Measurements from ENCODE around the gene SNX9. TPM values are rescaled to one million over a fixed set of nuclear protein-coding genes. Genes with fewer than 3 reads are reported as not detected.
"Not testable (repeated sequence)": the region's sequence is repeated elsewhere in the genome, so short reads cannot be mapped to it uniquely, and the experiment has no call there.

The SNX9 gene
- total RNA-seq, 1 experiment from 2014 or later, result 27.4 TPM

DNA sequence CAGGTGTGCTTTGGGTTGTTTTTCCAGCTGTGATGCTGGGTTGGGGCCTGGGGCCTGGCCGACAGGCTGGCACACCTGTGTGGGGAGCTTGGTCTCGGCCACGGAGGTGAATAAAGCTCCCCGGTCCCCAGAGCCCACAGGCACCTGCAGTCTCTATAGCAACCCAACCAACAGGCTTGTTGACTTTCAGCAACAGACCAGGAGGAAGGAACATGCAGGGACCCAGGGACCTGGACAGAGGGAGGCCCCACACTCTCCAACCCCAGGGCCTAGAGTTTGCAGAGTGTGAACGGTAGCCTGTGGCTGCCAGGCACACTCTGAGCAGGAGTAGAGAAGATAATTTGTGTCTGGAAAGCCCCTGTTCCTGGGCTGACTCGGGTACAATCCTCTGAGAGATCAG is 144.0 kb downstream of the SNX9 start:
- Mint-ChIP-seq H3K36me3 (ENCODE audit: insufficient read depth, unreplicated experiment) (no peaks in the 10 kb centered on the region), H3K27me3 (ENCODE audit: insufficient read depth, unreplicated experiment) (no peaks in the 10 kb centered on the region), H3K27ac (ENCODE audit: unreplicated experiment) (no peak overlapping the region), H3K4me3 (ENCODE audit: unreplicated experiment) (no peak overlapping the region), H3K9me3 (ENCODE audit: unreplicated experiment) (no peaks in the 10 kb centered on the region), H3K4me1 (ENCODE audit: low read depth, unreplicated experiment) (no peaks in the 10 kb centered on the region)
- Histone ChIP-seq H3K36me3 (ENCODE audit: control insufficient read depth, insufficient read depth, low read length) (no peaks in the 10 kb centered on the region), H3K4me3 (ENCODE audit: low read depth, low read length) (no peak overlapping the region), H3K4me1 (no peaks in the 10 kb centered on the region), H3K27me3 (replicated peaks; ENCODE audit: control insufficient read depth, insufficient read depth, low read length) (no peaks in the 10 kb centered on the region), H3K9me3 (no peaks in the 10 kb centered on the region)
- intact Hi-C loops (cut with micrococcal nuclease; ENCODE audit: unreplicated experiment), result no loop called here
- no peak for DNase-seq
- TF ChIP-seq, protein P1, sequence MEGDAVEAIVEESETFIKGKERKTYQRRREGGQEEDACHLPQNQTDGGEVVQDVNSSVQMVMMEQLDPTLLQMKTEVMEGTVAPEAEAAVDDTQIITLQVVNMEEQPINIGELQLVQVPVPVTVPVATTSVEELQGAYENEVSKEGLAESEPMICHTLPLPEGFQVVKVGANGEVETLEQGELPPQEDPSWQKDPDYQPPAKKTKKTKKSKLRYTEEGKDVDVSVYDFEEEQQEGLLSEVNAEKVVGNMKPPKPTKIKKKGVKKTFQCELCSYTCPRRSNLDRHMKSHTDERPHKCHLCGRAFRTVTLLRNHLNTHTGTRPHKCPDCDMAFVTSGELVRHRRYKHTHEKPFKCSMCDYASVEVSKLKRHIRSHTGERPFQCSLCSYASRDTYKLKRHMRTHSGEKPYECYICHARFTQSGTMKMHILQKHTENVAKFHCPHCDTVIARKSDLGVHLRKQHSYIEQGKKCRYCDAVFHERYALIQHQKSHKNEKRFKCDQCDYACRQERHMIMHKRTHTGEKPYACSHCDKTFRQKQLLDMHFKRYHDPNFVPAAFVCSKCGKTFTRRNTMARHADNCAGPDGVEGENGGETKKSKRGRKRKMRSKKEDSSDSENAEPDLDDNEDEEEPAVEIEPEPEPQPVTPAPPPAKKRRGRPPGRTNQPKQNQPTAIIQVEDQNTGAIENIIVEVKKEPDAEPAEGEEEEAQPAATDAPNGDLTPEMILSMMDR (IDR thresholded peaks at IDR 0.05; ENCODE audit: insufficient read depth in 1 of 2, low read depth in 1 of 2, low read length in 1 of 2, severe bottlenecking in 1 of 2, unreplicated experiment in 1 of 2), result no peak
- BruUV-seq (replicated peaks), result no TSS peak
- POLR2A ChIA-PET, result no interaction called here
- CTCF ChIA-PET, result no interaction called here

DNA sequence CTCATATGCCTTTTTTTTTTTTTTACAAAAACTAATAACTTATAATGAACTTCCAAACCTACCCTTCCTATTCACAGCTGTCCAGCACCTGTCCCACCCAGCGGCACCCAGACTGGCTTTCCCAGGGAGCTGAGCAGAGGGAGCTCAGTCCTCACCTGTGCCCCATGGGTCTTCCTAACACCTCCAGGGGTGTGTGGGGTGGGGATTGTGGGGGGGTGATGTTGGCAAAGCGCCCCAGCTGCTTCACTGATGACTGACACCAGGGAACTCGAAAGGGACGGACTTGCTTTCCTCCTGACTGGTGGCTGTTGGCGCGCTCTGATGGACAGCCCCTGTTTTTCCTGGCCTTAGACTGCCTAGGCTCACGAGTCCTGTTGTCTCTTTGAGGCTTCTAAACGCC is 144.4 kb downstream of the SNX9 start:
- intact Hi-C loops (cut with micrococcal nuclease; ENCODE audit: unreplicated experiment), result no loop called here

DNA sequence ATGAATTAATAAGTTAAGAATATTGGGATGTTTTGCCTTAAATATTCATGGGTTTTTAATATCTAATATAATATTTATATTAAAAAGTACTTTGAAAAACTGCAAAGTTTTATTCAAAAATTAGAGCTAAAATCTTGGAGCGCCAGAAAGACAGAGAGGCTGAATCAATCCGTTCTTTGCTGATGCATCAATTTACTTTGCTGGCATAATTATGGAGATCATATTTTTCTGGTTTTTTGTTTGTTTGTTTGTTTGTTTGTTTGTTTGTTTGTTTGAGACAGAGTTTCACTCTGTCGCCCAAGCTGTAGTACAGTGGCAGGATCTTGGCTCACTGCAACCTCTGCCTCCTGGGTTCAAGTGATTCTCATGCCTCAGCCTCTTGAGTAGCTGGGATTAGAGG is 149.1 kb downstream of the SNX9 start:
- BruUV-seq (replicated peaks); H3K4me1 ChIP-seq; H3K9me3 Mint-ChIP-seq (ENCODE audit: unreplicated experiment); H3K36me3 ChIP-seq (ENCODE audit: control insufficient read depth, insufficient read depth, low read length); H3K36me3 Mint-ChIP-seq (ENCODE audit: insufficient read depth, unreplicated experiment); DNase-seq; H3K4me3 Mint-ChIP-seq (ENCODE audit: unreplicated experiment); H3K27ac Mint-ChIP-seq (ENCODE audit: unreplicated experiment); H3K27me3 ChIP-seq (replicated peaks; ENCODE audit: control insufficient read depth, insufficient read depth, low read length); CTCF ChIA-PET; intact Hi-C loops (cut with micrococcal nuclease; ENCODE audit: unreplicated experiment); H3K27me3 Mint-ChIP-seq (ENCODE audit: insufficient read depth, unreplicated experiment); POLR2A ChIA-PET; H3K4me3 ChIP-seq (ENCODE audit: low read depth, low read length); H3K9me3 ChIP-seq: not testable (repeated sequence)
- H3K4me1 Mint-ChIP-seq (ENCODE audit: low read depth, unreplicated experiment), result peaks cover 12% of the 10 kb centered on the region

More for the DNA sequence above, 144.4 kb downstream of the SNX9 start:
- Mint-ChIP-seq H3K9me3 (ENCODE audit: unreplicated experiment) (no peaks in the 10 kb centered on the region), H3K27me3 (ENCODE audit: insufficient read depth, unreplicated experiment) (no peaks in the 10 kb centered on the region), H3K27ac (ENCODE audit: unreplicated experiment) (no peak overlapping the region), H3K36me3 (ENCODE audit: insufficient read depth, unreplicated experiment) (no peaks in the 10 kb centered on the region), H3K4me3 (ENCODE audit: unreplicated experiment) (no peak overlapping the region), H3K4me1 (ENCODE audit: low read depth, unreplicated experiment) (no peaks in the 10 kb centered on the region)
- Histone ChIP-seq H3K27me3 (replicated peaks; ENCODE audit: control insufficient read depth, insufficient read depth, low read length) (no peaks in the 10 kb centered on the region), H3K9me3 (no peaks in the 10 kb centered on the region), H3K4me3 (ENCODE audit: low read depth, low read length) (no peak overlapping the region), H3K36me3 (ENCODE audit: control insufficient read depth, insufficient read depth, low read length) (no peaks in the 10 kb centered on the region), H3K4me1 (no peaks in the 10 kb centered on the region)
- ChIA-PET POLR2A (no interaction called here), CTCF (no interaction called here)
- no peak for DNase-seq
- TF ChIP-seq, protein P1 (IDR thresholded peaks at IDR 0.05; ENCODE audit: insufficient read depth in 1 of 2, low read depth in 1 of 2, low read length in 1 of 2, severe bottlenecking in 1 of 2, unreplicated experiment in 1 of 2), result no peak
- BruUV-seq (replicated peaks), result no TSS peak

DNA sequence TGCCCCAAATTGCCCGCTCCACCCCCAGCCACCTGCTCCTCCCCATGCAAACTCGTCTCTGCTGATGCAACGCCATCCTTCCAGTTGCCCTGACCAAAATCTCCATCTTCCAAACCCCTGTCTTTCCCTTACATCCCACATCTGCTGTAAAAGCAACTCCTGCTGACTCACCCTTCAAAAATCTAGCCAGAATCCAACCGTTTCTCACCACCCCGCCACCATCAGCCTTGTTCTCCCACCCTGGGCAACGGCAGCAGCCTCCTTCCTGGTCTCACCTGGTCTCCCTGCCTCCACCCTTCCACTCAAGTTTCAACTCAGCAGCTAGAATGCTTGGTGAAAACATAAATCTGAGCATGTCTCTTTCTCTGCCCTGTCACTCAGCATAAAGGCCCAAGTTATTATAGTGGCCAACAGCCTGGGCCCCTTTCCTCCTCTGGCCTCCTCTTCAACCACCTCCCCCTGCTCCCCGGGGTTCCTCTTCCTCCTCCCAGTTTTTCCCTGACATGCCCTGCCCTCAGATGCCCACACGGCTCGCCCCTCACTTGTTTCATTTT is 151.4 kb downstream of the SNX9 start:
- ChIA-PET POLR2A (no interaction called here), CTCF (no interaction called here)
- no peak overlapping the region for H3K4me3 ChIP-seq (ENCODE audit: low read depth, low read length)
- Mint-ChIP-seq H3K36me3 (ENCODE audit: insufficient read depth, unreplicated experiment) (no peaks in the 10 kb centered on the region), H3K27me3 (ENCODE audit: insufficient read depth, unreplicated experiment) (no peaks in the 10 kb centered on the region), H3K27ac (ENCODE audit: unreplicated experiment) (no peak overlapping the region), H3K9me3 (ENCODE audit: unreplicated experiment) (no peaks in the 10 kb centered on the region), H3K4me1 (ENCODE audit: low read depth, unreplicated experiment) (peaks cover 12% of the 10 kb centered on the region), H3K4me3 (ENCODE audit: unreplicated experiment) (no peak overlapping the region)
- H3K36me3 ChIP-seq (ENCODE audit: control insufficient read depth, insufficient read depth, low read length), result no peaks in the 10 kb centered on the region
- H3K4me1 ChIP-seq, result no peaks in the 10 kb centered on the region; the same call in 1 of the 2 replicates
- no peak for DNase-seq
- TF ChIP-seq, protein P1 (IDR thresholded peaks at IDR 0.05; ENCODE audit: insufficient read depth in 1 of 2, low read depth in 1 of 2, low read length in 1 of 2, severe bottlenecking in 1 of 2, unreplicated experiment in 1 of 2), result no peak
- BruUV-seq (replicated peaks), result no TSS peak
- no peaks in the 10 kb centered on the region for H3K27me3 ChIP-seq (replicated peaks; ENCODE audit: control insufficient read depth, insufficient read depth, low read length)
- no peaks in the 10 kb centered on the region for H3K9me3 ChIP-seq
- intact Hi-C loops (cut with micrococcal nuclease; ENCODE audit: unreplicated experiment), result no loop called here

Data from Caco-2 (cell line).